Measurements from ENCODE around the gene TESK2.

DNA sequence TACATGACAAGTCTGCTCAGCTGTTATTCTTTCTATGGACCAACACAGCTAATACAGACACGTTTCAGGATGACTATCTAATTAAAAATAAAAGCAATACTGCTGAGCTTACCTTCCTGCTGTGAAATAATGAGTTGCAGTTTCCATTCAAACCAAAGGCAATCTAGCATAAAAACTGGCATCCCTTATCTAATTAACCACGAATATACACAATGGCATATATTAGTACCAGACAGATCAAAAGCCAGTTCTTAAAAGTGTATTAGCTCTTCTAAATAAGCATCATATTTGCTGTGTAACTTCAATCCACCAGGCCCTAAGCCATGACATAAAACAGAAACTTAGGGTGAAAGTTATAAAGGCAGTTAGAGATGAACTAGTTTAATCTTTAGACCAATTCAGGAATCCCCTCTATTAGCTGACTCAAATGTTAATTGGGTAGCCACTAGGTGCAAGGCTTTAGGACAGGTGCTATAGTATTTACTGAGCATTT lies 20.6 kb downstream of the TESK2 start:
- TF ChIP-seq EZH2 (IDR thresholded peaks at IDR 0.05; ENCODE audit: insufficient read depth, poor library complexity, severe bottlenecking) (no peak), EZH2phosphoT487 (IDR thresholded peaks at IDR 0.05; ENCODE audit: insufficient read depth, low read depth) (no peak)

Data from GM23248 (cell line).